ENCODE results near the gene PI4K2B.
"Not testable (repeated sequence)": the region's sequence is repeated elsewhere in the genome, so short reads cannot be mapped to it uniquely, and the experiment has no call there.

Gene PI4K2B

DNA sequence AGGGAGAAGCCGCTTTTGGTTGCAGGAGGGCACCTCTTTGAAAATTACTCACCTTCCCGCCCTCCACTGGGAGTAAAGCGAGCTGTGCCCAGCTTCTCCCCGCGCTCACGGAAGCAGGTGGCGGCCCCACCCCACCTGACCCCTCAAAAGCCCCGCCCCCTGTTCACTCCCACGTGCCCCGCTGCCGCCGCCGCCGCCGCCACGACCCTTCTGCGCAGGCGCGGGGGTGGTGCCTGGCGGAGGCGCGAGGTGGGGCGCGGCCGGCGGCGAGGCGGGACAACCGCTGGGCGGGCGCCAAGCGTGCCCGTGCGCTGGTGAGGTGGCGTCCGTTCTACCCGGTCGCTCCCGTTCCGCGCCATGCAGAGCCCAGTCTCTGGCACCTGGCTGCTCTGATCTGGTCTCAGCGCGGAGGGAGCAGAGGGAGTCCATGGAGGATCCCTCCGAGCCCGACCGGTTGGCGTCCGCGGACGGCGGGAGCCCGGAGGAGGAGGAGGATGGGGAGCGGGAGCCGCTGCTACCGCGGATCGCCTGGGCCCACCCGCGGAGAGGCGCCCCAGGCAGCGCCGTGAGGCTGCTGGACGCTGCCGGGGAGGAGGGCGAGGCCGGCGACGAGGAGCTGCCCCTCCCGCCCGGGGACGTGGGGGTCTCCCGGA lies at the start of gene PI4K2B:
PI4K2B (plus strand) TSS at position 297 of the 653 bp plus-strand sequence; CDS start at position 428, 131 bp downstream.
- peak; percentile 94 for DNase-seq

DNA sequence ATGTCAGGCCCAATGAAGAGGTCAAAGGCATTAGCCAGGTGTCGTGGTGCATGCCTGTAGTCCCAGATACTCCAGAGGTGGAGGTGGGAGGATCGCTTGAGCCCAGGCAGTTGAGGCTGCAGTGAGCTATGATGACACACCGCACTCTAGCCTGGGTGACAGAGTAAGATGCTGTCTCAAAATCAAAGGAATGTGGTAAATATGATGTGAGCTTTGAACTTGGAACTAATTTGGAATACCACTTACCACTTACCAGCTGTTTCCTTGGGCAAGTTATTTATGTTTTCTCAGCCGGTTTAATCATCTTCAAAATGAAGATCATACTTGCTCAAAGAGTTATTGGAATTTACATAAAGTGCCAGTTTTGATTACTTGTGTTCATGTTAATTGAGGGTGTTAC lies 49.8 kb upstream of the PI4K2B start:
- no peak for DNase-seq

DNA sequence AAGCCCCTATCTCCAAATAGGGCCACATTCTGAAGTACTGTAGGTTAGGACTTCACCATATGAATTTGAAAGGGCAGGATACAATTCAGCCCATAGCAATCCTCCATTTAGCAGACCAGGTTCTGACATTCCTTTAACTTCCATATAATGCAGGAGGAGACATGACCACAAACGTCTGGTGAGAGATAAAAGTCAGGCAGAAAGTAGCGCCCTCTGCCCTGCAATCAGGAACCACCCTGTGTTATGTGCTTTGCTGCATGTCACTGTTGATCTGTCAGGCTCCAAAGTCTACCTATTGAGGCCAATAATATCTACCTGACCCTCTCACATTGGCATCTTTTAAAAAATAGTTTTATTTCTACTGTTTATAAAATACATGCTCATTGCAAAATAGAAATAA lies 43.4 kb upstream of the PI4K2B start:
- DNase-seq = no peak

DNA sequence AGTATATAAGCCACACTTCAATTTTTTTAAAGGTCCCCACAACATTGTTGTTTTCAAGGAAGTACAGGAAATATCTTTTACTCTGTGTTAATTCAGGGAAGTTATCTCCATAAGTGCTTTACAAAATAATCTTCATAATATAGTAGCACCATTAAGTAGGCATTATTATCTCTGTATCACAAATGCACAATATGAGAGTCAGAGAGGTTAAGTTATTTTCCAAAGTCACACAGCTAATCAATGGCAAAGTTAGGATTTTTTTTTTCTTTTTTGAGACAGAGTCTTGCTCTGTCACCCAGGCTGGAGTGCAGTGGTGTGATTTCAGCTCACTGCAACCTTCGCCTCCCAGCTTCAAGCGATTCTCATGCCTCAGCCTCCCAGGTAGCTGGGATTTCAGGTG lies 35.1 kb upstream of the PI4K2B start:
- no peak for DNase-seq

DNA sequence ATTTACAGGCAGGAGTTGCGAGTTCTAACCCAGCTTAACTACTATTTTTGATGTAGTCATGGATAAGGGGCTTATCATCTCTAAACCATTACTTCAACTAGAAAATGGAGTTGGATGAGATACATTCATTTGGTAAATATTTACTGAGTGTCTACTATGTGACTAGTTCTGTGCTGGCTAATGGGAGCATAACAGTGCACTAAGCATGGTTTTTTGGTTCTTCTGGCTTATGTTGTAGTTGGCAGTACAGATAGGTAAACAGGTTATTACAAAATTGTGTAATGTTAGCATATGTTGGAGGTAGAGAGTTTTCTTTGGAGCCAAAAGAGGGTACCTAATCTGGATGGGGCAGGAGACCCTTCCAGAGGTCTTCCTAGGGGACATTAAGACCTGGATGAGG lies 25.8 kb upstream of the PI4K2B start:
- DNase-seq = no peak

DNA sequence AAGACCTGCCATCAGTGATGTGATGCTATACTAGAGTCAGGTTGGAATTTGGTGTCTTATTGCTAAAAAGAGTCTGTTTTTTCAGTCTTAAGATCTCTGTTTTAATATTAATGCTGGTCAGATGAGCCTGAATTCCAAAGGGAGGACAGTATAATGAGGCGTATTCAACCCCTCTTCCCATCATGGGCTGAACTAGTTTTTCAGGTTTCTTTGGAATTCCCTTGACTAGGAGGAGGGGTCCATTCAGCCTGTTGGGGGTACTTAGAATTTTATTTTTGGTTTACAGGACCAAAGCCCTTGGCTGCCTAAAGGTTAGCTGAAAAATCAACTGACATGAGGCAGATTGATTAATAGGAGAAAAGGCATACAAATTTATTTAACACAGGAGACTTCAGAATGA lies 24.1 kb upstream of the PI4K2B start:
- no peak for DNase-seq

DNA sequence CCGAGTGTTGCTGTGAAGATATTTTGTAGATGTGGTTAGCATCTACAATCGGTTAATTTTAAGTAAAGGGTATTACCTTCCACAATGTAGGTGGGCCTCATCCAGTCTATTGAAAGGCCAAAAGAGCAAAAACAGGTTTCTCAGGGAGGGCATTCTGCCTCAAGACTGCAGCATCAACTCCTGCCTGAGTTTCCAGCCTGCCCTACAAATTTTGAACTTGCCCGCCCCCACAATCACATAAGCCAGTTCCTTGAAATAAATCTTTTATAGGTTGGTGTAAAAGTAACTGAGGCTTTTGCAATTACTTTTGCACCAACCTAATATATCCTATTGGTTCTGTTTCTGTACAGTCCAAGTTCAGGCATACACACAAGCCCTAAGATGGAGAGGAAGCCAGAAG lies 22.1 kb upstream of the PI4K2B start:
- no peak for DNase-seq

DNA sequence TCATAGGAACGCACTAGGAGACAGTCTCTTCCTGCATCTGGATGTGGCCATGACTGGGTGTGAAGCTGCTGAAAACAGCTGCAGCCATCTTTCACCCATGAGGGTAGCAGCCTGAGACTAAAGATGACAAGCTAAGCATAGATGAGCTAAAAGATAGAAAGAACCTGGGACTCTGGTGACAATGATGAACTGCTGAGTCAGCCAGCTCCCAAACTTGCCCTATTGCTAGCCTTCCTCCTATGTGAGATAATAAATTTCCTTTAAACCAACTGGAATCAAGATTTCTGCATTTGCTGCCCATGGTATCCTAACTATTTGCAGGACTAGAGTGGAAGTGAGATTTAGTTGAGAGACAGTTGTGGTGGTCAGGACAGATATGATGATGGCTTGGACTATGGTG lies 21.0 kb upstream of the PI4K2B start:
- DNase-seq = no peak

DNA sequence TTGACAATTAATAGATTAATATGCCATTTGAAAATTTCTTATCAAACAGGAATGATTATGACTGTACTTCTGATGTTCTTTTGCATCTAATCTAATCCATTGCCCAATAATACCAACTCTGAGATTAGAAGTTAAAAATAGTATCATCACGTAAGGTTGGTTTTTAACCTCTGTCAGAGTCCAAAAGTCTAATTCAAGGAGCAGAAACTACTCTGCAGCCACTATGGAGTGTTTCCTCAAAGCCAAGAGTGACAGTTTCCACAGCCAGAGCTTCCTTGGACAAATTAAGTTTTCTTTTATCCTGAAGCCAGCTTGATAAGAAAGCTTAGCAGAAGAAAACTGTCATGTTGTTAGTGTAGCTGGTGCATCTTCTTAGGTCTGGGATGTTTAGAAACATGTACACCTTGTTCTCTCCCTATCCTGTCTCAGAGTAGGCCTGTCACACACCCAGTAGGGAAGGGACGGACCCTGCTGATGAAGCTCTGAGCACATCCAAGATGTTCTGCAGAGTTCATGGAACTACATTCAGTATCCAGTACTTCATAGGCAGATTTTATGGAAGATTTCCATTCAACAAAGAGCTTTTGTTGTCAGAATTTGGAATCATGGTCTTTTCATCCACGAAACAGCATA lies 20.4 kb upstream of the PI4K2B start:
- DNase-seq = no peak

DNA sequence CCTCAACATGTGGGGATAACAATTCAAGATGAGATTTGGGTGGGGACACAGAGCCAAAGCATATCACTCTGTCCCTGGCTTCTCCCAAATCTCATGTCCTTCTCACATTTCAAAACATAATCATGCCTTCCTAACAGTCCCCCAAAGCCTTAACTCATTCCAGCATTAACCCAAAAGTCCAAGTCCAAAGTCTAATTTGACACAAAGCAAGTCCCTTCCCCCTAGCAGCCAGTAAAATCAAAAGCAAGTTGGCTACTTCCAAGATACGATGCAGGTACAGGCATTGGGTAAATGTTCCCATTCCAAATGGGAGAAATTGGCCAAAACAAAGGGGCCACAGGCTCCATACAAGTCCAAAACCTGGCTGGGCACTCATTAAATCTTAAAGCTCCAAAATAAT lies 19.1 kb upstream of the PI4K2B start:
- DNase-seq = not testable (repeated sequence)

DNA sequence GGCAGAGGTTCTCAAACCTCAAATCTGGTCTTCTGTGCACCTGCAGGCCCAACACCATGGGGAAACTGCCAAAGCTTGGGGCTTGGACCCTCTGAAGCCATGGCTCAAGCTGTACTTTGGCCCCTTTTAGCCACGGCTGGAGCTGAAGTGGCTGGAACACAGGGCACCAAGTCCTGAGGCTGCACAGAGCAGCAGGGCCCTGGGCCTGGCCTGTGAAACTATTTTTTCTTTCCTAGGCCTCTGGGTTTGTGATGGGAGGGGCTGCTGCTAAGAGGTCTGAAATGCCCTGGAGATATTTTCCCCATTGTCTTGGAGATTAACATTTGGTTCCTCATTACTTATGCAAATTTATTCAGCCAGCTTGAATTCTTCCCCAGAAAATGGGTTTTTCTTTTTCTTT lies 18.3 kb upstream of the PI4K2B start:
- DNase-seq = no peak

DNA sequence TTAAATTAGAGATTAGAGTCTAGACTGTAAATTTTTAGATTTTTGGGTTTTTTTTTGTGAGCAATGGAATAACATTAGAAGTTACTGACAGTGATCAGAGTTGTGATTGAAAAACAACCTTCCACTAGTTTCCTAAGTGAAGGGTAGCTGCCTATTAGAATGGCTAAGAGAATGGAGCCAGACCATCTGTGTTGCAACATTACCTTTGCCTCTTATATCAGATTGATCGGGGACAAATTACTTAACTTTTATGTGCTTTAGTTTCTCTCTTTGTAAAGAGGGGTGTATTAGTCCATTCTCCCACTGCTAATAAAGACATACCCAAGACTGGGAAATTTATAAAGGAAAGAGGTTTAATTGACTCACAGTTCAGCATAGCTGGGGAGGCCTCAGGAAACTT lies 12.5 kb upstream of the PI4K2B start:
- DNase-seq = no peak

DNA sequence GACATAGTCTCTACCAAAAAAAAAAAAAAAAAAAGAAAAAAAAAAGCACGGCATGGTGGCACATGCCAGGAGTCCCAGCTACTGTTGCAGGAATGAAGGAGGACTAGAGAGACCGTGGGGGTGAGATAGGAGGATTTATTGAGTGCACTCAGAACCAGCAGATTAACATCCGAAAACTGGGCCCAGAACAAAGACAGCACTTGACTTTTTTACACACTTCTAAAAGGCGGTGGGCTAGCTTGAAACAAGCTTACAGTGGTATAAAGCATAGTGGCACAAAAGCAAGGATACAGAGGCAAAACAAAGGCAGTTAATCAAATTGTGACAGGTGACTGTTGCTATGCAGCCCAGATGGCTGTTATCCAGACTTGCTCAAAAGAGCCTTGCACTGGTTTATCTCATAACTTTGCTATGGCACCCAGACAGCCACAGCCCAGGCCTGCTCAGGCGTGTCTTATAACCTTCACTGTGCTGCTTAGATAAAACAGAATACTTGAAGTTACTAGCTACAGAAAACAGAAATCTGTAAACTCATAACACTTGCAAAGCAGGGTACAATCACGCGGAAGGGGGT lies 9.9 kb upstream of the PI4K2B start:
- no peak for DNase-seq

DNA sequence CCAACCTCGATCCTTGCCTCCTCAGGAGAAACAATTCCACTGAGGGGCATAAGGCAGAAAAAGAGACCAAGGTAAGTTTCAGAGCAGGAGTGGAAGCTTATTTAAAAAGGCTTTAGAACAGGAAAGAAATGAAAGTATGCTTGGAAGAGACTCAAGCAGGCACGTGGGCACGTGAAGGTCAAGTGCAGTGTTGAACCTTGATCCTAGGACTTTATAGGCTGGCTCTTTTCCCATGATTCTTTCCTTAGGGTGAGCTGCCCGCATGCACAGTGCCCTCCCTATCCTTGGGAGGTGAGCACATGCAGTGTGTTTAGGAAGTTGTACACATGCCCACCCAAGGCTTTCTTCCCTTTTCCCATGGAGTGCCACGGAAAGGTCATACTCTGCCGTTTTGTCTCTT lies 4.0 kb upstream of the PI4K2B start:
- DNase-seq = no peak

DNA sequence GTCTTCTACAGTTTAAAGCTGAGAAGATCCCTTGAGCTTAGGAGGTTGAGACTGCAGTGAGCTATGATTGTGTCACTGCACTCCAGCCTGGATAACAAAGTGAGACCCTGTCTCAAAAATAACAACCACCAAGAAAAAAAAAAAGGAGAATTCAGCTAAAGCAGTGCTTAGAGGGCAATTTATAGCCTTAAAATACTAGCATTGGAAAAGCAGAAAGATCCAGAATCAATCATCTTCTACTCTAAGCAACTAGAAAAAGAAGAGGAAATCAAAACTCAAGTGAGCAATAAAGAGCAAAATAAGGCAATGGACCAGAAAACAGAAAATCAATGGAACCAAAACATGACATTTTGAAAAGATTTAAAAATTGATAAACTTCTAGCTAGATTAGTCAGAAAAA lies 639 bp upstream of the PI4K2B start:
- DNase-seq = no peak

DNA sequence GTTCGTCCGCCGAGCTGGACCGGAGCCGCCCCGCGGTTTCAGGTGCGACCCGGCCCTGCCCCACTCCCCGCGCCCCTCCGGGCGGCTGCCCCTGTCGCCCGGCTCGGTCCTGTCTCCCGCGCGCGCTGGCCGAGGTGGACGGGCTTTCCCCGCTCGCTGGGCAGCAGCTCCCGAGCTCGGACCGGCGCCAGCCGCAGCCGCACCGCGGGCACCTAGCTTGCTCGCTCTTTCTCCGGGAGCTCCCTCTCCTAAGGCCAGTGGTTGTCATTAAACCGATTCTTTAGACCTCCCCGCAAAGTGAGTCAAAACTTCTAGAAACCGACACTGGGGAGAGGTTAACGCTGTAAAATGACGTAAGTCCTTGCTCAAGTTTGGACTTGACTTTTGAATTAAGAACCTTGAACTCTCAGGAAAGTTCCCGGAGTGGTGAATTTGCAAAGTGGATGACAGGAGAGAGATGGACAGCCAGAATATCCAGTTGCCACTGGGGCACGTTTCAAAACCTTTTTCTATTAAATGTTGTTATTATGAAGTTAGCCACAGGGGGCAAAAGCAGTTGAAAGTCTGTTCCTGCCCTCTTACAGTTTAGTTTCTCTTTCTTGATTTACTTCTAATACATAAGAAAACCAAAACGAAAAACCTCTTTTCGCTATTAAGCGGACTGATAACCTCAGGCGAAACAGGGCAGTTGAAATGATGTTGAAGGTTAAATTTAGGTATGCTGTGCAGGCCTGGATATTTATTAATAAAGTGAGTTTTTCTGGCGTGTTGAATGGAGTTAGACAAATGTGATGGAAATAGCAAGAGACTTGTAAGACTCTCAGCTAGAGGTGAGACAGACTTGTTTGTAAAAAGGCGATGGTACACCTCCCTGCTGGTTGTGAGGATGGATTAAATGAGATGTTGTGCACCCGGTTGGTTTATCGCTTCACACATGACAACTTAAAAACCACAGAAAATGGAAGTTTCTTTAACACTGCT lies 847 bp downstream of the PI4K2B start:
- peak; percentile 37 for DNase-seq

DNA sequence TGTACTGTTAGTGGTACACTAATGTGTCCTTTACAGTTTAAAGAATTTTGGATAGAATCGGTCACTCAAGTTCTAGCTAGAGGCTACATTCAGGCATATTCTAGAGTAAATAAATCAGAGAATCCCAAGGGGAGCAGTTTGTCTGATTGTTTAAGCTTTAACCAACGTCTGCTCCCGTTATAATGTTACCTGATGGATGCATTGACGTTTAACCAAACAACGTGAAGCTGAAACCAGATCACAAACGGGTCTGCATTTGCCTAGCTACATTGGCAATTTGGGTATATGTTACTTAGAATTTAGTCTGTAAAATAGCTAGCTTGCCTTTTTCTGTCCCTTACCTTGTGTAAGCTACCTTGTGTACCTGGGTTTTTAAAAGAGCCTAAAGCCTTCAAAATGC lies 1.6 kb downstream of the PI4K2B start:
- no peak for DNase-seq

DNA sequence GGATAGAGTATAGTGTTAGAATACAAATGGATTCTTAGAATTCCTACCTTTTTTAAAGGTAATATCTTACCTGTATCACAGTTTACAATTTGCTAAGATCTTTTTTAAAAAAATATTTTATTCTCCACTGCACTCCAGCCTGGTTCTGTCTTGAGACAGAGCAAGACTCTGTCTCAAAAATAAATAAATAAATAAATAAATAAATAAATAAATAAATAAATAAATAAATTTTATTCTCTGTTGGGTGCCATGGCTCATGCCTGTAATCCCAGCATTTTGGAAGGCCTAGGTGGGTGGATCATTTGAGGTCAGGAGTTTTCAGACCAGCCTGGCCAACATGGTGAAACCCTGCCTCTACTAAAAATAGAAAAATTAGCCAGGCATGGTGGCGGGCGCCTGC lies 2.2 kb downstream of the PI4K2B start:
- not testable (repeated sequence) for DNase-seq

DNA sequence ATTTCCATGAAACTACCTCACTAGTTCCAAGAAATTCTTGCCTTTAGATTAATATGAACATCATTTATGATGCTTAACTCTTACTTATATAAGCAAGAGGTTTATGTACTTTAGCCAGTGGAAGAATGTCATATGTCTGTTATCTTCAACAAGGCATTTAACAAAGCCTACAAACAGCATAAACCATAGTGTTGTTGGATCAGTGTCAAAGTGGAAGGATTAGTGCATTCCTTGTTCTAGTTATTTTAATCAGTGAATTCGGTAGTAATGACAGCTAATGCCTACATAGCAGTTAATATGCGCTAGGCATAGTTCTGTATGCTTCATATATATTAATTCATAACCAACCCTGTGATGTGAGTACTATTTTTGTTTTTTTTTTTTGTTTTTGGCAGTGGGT lies 3.1 kb downstream of the PI4K2B start:
- DNase-seq = no peak

DNA sequence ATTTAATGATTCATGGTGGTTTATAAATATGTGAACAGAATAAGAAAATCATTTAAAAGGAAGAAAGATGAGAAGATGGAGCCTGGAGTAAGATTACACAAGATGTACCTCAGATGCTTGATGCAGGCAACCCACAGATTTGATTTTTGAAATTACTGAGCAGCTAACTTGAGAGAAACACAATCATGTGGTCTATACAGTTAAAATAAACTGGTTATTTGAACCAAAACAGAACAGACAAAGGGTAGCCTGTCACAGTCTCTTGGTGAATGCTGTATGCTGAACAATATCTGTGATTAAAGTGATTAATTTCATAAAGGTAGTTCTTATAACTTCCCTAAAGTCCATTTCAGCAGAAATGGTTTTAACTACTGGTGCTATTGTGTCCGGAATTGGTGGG lies 4.2 kb downstream of the PI4K2B start:
- DNase-seq = no peak

DNA sequence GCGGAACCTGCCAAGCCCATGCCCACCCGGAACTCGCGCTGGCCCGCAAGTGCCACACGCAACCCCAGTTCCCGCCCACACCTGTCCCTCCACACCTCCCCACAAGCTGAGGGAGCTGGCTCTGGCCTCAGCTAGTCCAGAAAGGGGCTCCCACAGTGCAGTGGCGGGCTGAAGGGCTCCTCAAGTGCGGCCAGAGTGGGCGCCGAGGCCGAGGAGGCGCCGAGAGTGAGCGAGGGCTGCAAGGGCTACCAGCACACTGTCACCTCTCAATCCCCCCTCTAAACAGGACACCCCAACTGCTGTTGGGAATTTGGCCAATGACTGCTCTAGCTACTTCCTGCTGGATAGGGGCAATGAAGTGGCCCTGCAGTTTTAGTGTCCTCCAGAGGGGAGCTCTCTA lies 5.7 kb downstream of the PI4K2B start:
- not testable (repeated sequence) for DNase-seq

DNA sequence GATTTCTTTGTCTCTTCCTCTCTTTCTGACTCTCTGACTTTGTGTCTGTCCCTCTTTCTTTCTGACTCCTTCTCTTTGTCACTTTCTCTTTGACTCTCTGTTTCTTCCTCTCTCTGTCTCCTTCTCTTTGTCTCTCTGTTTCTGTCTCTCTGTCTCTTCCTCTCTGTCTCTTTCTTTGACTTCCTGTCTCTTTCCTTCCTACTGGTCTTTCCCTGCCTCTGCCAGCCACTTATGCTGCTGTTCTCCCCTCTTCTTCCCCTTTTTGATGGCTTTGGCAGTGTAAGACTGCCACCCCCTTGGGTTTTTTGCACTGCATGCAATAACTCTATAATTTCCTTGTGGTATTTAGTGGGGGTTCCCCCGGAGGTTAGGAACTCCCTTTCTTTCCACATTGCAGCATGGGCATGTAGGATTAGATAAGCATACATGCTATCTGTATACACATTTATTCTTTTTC lies 6.9 kb downstream of the PI4K2B start:
- not testable (repeated sequence) for DNase-seq

DNA sequence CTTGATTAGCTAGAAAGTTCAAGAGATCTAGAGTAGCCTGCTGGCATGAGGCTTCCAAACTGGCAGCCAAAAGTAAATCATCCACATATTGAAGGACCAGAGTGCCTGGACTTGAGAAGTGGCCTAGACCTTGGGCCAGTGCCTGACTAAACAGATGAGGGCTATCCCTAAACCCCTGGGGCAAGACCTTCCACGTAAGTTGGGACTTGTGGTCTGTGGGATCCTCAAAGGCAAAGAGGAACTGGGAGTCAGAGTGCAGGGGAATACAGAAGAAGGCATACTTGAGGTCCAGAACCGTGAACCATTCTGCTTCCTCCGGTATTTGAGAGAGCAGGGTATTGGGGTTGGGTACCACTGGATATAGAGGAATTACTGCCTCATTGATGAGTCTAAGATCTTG lies 8.4 kb downstream of the PI4K2B start:
- not testable (repeated sequence) for DNase-seq
